CD4-positive, alpha-beta memory T cell (primary cell): ENCODE measurements around the gene MNAT1. TPM values are rescaled to one million over a fixed set of nuclear protein-coding genes. Genes with fewer than 3 reads are reported as not detected.

Experiments
- CTCF ChIA-PET: fragments of 350-600 bp; sonication (Branson Sonifier 250); formaldehyde crosslinking; loops from one replicate; lab custom pipeline; 2021; ENCODE audit warnings: inconsistent platforms; ENCODE audit not compliant: partially characterized antibody; lab: Charles Lee
- POLR2A ChIA-PET: fragments of 350-600 bp; sonication (Branson Sonifier 250); formaldehyde crosslinking; loops from one replicate; lab custom pipeline; 2021; ENCODE audit not compliant: partially characterized antibody; lab: Charles Lee
- DNase-seq, 5 donors: peaks; one replicate each; pipeline versions ENCODE4 v3.0.0 to v3.0.0-alpha.2; 2020 to 2022; ENCODE audit warnings: mixed read lengths in 1 of 5
- H3K27ac ChIP-seq: one replicate; pipeline ENCODE4 v1.7.0; 2013; ENCODE audit warnings: low read depth, low read length
- H3K27me3 ChIP-seq: 2 replicates; pipeline ENCODE4 v1.7.0; 2013; ENCODE audit warnings: mild to moderate bottlenecking, low read length, moderate library complexity; ENCODE audit not compliant: insufficient read depth
- H3K36me3 ChIP-seq: 2 replicates; pipeline ENCODE4 v1.7.0; 2013; ENCODE audit warnings: mild to moderate bottlenecking, low read length, moderate library complexity; ENCODE audit not compliant: insufficient read depth
- H3K4me1 ChIP-seq: 2 replicates; pipeline ENCODE4 v1.7.0; 2013; ENCODE audit warnings: mild to moderate bottlenecking, low read length, moderate library complexity; ENCODE audit not compliant: insufficient read depth
- H3K4me3 ChIP-seq, 2 donors: one replicate each; pipeline ENCODE4 v1.7.0; 2013; ENCODE audit warnings: low read length in 2 of 2, mild to moderate bottlenecking in 1 of 2
- H3K9me3 ChIP-seq, 2 donors: one replicate each; pipeline ENCODE4 v1.7.0; 2013; ENCODE audit warnings: low read length in 2 of 2, control low read depth in 1 of 2; ENCODE audit not compliant: control insufficient read depth in 1 of 2
- H3K27ac Mint-ChIP-seq, 7 donors: one replicate each; pipeline ENCODE4 v1.8.0; 2020 to 2021; ENCODE audit warnings: mixed read lengths in 7 of 7, mild to moderate bottlenecking in 6 of 7, inconsistent platforms in 3 of 7, moderate library complexity in 3 of 7
- H3K27me3 Mint-ChIP-seq, 2 donors: one replicate each; pipeline ENCODE4 v1.8.0; 2020 to 2021; ENCODE audit warnings: mixed read lengths in 2 of 2
- H3K36me3 Mint-ChIP-seq, 2 donors: one replicate each; pipeline ENCODE4 v1.8.0; 2020 to 2021; ENCODE audit warnings: mixed read lengths in 2 of 2, inconsistent platforms in 1 of 2, mild to moderate bottlenecking in 1 of 2
- H3K4me1 Mint-ChIP-seq, 4 donors: one replicate each; pipeline ENCODE4 v1.8.0; 2020 to 2021; ENCODE audit warnings: mixed read lengths in 4 of 4, mild to moderate bottlenecking in 1 of 4
- H3K4me3 Mint-ChIP-seq, 8 donors: one replicate each; pipeline ENCODE4 v1.8.0; 2020 to 2021; ENCODE audit warnings: mixed read lengths in 8 of 8, mild to moderate bottlenecking in 7 of 8, moderate library complexity in 6 of 8, inconsistent platforms in 3 of 8
- H3K9me3 Mint-ChIP-seq, 8 donors: one replicate each; pipeline ENCODE4 v1.8.0; 2020 to 2021; ENCODE audit warnings: mixed read lengths in 8 of 8, mild to moderate bottlenecking in 5 of 8, inconsistent platforms in 3 of 8, moderate library complexity in 1 of 8
- intact Hi-C: fragments of 100-400 bp; cut with micrococcal nuclease; formaldehyde crosslinking; loops from one replicate; pipeline ENCODE4 v1.15.1; 2023
- polyA plus RNA-seq, 2 donors: library from polyadenylated mRNA; unstranded; fragments of 300-500 nt; fragmentation: Illumina TruSeq; gene quantifications; one replicate each; pipeline ENCODE4 v1.2.3, GENCODE V29; 2021
- total RNA-seq, 2 experiments: library from RNA; stranded (reverse); gene quantifications; one replicate each; pipeline ENCODE4 v1.2.3, GENCODE V29; 2021

MNAT1 gene
- total and polyA plus RNA-seq, 4 experiments from 2014 or later: 12.6 to 28.7 (median 16.0) TPM

DNA sequence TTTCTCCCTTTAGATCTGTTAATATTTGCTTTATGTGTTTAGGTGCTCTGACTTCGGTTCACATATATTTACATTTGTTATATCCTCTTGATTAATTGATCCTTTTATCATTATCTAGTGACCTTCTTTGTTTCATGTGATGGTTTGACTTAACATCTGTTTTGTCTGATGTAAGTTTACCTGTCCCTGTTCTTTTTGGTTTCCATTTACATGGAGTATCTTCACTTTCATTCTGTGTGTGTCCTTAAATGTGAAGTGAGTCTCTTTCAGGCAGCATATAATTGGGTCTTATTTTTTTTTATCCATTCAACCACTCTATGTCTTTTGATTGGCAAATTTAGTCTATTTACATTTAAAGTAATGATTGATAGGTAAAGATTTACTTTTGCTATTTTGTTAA lies 222.1 kb downstream of the MNAT1 start:
- peaks cover 8 to 58% (median 47%) of the 10 kb centered on the region in 8 donors for H3K9me3 Mint-ChIP-seq
- H3K27me3 ChIP-seq: no peaks in the 10 kb centered on the region
- no peak overlapping the region for H3K4me3 Mint-ChIP-seq
- H3K4me1 Mint-ChIP-seq: peaks cover 0 to 2% (median 0%) of the 10 kb centered on the region in 4 donors
- no peak overlapping the region for H3K4me3 ChIP-seq
- H3K27ac Mint-ChIP-seq: no peak overlapping the region
- intact Hi-C loops: no loop called here
- POLR2A ChIA-PET: no interaction called here
- no peaks in the 10 kb centered on the region for H3K36me3 ChIP-seq
- no peaks in the 10 kb centered on the region for H3K27me3 Mint-ChIP-seq
- H3K27ac ChIP-seq: no peak overlapping the region
- no peaks in the 10 kb centered on the region for H3K4me1 ChIP-seq
- CTCF ChIA-PET: no interaction called here
- DNase-seq: no peak
- peaks cover 40 to 52% of the 10 kb centered on the region in 2 donors for H3K36me3 Mint-ChIP-seq
- peaks cover 0 to 4% of the 10 kb centered on the region in 2 donors for H3K9me3 ChIP-seq

- Histone ChIP-seq H3K36me3 (no peaks in the 10 kb centered on the region), H3K27me3 (no peaks in the 10 kb centered on the region), H3K4me3 (no peak overlapping the region), H3K4me1 (no peaks in the 10 kb centered on the region), H3K9me3 (peaks cover 0 to 4% of the 10 kb centered on the region in 2 donors), H3K27ac (no peak overlapping the region)
- ChIA-PET CTCF (no interaction called here), POLR2A (interaction anchor here (0.6 to 0.7 kb wide), 2 partner anchors 20 to 45 kb away, joined by 3 read pairs; no protein-coding TSS in a partner anchor)
- no peak overlapping the region for H3K4me3 Mint-ChIP-seq
- no peak overlapping the region for H3K27ac Mint-ChIP-seq
- peaks cover 8 to 58% (median 47%) of the 10 kb centered on the region in 8 donors for H3K9me3 Mint-ChIP-seq
- intact Hi-C loops: no loop called here
- peaks cover 0 to 2% (median 0%) of the 10 kb centered on the region in 4 donors for H3K4me1 Mint-ChIP-seq
- peaks cover 40 to 52% of the 10 kb centered on the region in 2 donors for H3K36me3 Mint-ChIP-seq
- H3K27me3 Mint-ChIP-seq: no peaks in the 10 kb centered on the region
- no peak for DNase-seq
Observed at GRCh38 chr14:60958146-60958545, 223.6 kb downstream of the MNAT1 start.

GRCh38 chr14:60963761-60964160 lies 229.2 kb downstream of the MNAT1 start:
- ChIA-PET POLR2A (no interaction called here), CTCF (no interaction called here)
- Mint-ChIP-seq H3K4me3 (no peak overlapping the region), H3K27me3 (no peaks in the 10 kb centered on the region), H3K9me3 (peaks cover 2 to 18% (median 10%) of the 10 kb centered on the region in 8 donors), H3K36me3 (peaks cover 17 to 20% of the 10 kb centered on the region in 2 donors), H3K27ac (no peak overlapping the region), H3K4me1 (peaks cover 0 to 2% (median 0%) of the 10 kb centered on the region in 4 donors)
- Histone ChIP-seq H3K4me1 (no peaks in the 10 kb centered on the region), H3K27ac (no peak overlapping the region), H3K36me3 (no peaks in the 10 kb centered on the region), H3K9me3 (no peaks in the 10 kb centered on the region), H3K4me3 (no peak overlapping the region), H3K27me3 (no peaks in the 10 kb centered on the region)
- no peak for DNase-seq
- intact Hi-C loops: no loop called here

DNA sequence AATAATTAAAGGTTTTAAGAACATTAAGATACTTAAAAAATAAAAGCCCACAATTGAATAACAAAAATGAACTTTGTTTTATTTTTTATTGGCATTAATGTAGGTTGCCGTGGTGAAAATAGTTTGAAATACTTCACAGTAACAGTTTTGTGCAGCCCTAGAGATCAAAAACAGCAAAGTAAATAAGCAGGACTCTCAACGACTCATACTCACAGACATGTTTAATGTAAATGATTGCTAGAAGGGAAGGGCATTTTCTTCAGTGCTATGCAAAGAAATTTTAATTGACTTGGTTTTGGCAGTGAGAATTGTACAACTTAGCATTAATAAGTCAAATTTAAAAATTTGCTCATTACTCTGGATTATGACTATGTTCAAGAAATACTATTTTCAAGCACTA lies 230.3 kb downstream of the MNAT1 start:
- Mint-ChIP-seq H3K4me3 (no peak overlapping the region), H3K4me1 (no peaks in the 10 kb centered on the region), H3K36me3 (peaks cover 12 to 14% of the 10 kb centered on the region in 2 donors), H3K27ac (no peak overlapping the region), H3K27me3 (no peaks in the 10 kb centered on the region), H3K9me3 (peaks cover 0 to 6% (median 3%) of the 10 kb centered on the region in 8 donors)
- Histone ChIP-seq H3K9me3 (no peaks in the 10 kb centered on the region), H3K36me3 (no peaks in the 10 kb centered on the region), H3K27ac (no peak overlapping the region), H3K27me3 (no peaks in the 10 kb centered on the region), H3K4me3 (no peak overlapping the region), H3K4me1 (no peaks in the 10 kb centered on the region)
- CTCF ChIA-PET: no interaction called here
- DNase-seq: no peak
- intact Hi-C loops: no loop called here
- POLR2A ChIA-PET: no interaction called here

GRCh38 chr14:60965402-60965801 lies 230.8 kb downstream of the MNAT1 start:
- Mint-ChIP-seq H3K9me3 (peaks cover 0 to 3% (median under 1%) of the 10 kb centered on the region in 8 donors), H3K27me3 (no peaks in the 10 kb centered on the region), H3K4me1 (no peaks in the 10 kb centered on the region), H3K4me3 (no peak overlapping the region), H3K36me3 (peaks cover 7 to 9% of the 10 kb centered on the region in 2 donors), H3K27ac (no peak overlapping the region)
- no peak overlapping the region for H3K27ac ChIP-seq
- no peaks in the 10 kb centered on the region for H3K9me3 ChIP-seq
- ChIA-PET POLR2A (no interaction called here), CTCF (interaction anchor here (0.7 kb wide), 1 partner anchor 32 kb away, joined by 3 read pairs; no protein-coding TSS in a partner anchor)
- no peak for DNase-seq
- H3K4me3 ChIP-seq: no peak overlapping the region
- no peaks in the 10 kb centered on the region for H3K27me3 ChIP-seq
- intact Hi-C loops: no loop called here
- H3K4me1 ChIP-seq: no peaks in the 10 kb centered on the region
- no peaks in the 10 kb centered on the region for H3K36me3 ChIP-seq

GRCh38 chr14:60968099-60968498 lies 233.5 kb downstream of the MNAT1 start:
- Histone ChIP-seq H3K4me3 (no peak overlapping the region), H3K9me3 (no peaks in the 10 kb centered on the region), H3K36me3 (no peaks in the 10 kb centered on the region), H3K27ac (no peak overlapping the region), H3K4me1 (no peaks in the 10 kb centered on the region), H3K27me3 (no peaks in the 10 kb centered on the region)
- DNase-seq: no peak
- no peaks in the 10 kb centered on the region for H3K27me3 Mint-ChIP-seq
- no peaks in the 10 kb centered on the region for H3K9me3 Mint-ChIP-seq
- H3K36me3 Mint-ChIP-seq: peaks cover 4 to 5% of the 10 kb centered on the region in 2 donors
- no peak overlapping the region for H3K27ac Mint-ChIP-seq
- ChIA-PET POLR2A (no interaction called here), CTCF (no interaction called here)
- no peaks in the 10 kb centered on the region for H3K4me1 Mint-ChIP-seq
- intact Hi-C loops: no loop called here
- H3K4me3 Mint-ChIP-seq: no peak overlapping the region

DNA sequence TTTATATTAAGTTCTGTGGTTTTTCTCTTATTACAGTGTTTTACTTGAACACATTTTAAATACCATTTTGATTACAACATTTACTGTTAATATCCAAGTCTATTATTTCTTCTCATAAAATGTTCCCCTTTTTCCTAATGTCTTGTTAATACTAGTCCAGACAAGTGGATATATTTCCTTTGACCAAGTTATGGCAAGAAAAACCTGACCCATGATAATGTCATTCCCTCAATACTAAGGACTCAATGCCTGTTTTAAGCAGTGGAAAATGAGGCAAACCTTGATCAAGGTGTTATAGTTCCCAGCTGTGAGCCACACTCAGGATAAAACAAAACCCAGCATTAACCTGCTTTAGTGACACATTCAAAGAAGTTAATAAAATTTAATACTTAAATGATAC lies 234.1 kb downstream of the MNAT1 start:
- ChIA-PET POLR2A (no interaction called here), CTCF (no interaction called here)
- intact Hi-C loops: no loop called here
- no peak for DNase-seq
- Histone ChIP-seq H3K4me3 (no peak overlapping the region), H3K9me3 (no peaks in the 10 kb centered on the region), H3K4me1 (no peaks in the 10 kb centered on the region), H3K27ac (no peak overlapping the region), H3K27me3 (no peaks in the 10 kb centered on the region), H3K36me3 (no peaks in the 10 kb centered on the region)
- Mint-ChIP-seq H3K27ac (no peak overlapping the region), H3K9me3 (no peaks in the 10 kb centered on the region), H3K4me3 (no peak overlapping the region), H3K36me3 (peaks cover 5 to 7% of the 10 kb centered on the region in 2 donors), H3K4me1 (peaks cover 0 to 2% (median 0%) of the 10 kb centered on the region in 4 donors), H3K27me3 (no peaks in the 10 kb centered on the region)
